HCT116 (cell line): Measurements from ENCODE around the gene KLHL2. TPM values are rescaled to one million over a fixed set of nuclear protein-coding genes. Genes with fewer than 3 reads are reported as not detected.

Source experiments
- ATAC-seq: fragments of 200-7000 bp; cut with Tn5 transposase; 2 replicates; pipeline ENCODE4 v1.9.1; 2020; ENCODE audit warnings: mild to moderate bottlenecking, moderate library complexity
- BruUV-seq: library from RNA; stranded (reverse); fragments of 400-500 nt; replicated peaks from 2 replicates; lab custom pipeline; 2021; lab: Mats Ljungman, UMichigan
- CTCF ChIA-PET: fragments of 300-600 bp; sonication (Branson Sonifier 250); formaldehyde crosslinking; loops from one replicate; lab custom pipeline; 2021; ENCODE audit warnings: antibody characterized with exemption; lab: Charles Lee
- POLR2A ChIA-PET: fragments of 300-600, 350-600 bp; sonication (Branson Sonifier 250); formaldehyde crosslinking; loops from one replicate; lab custom pipeline; 2021; ENCODE audit warnings: antibody characterized with exemption; lab: Charles Lee
- RAD21 ChIA-PET, 2 experiments: fragments of 300-600 bp; sonication (Branson Sonifier 250); formaldehyde crosslinking; loops; one replicate each; lab custom pipeline; 2023; ENCODE audit warnings: low total read pairs in 2 of 2; ENCODE audit not compliant: uncharacterized antibody in 2 of 2, unreplicated experiment in 2 of 2, low non-redundant PET in 1 of 2; lab: Charles Lee
- DNase-seq: peaks from one replicate; pipeline ENCODE4 v3.0.0-alpha.2; 2010; ENCODE audit warnings: low read depth, low spot score
- H2AFZ ChIP-seq: fragments of 200-600 bp; shearing (Covaris generic), sonication (generic); 2 replicates; pipeline ENCODE4 v1.6.1; 2017; ENCODE audit warnings: low read depth, mixed run types, mixed read lengths, antibody characterized with exemption, low read length; ENCODE audit not compliant: poor library complexity, severe bottlenecking
- H3K27ac ChIP-seq: 2 replicates; pipeline ENCODE4 v1.5.1; 2012; ENCODE audit warnings: low read depth, low read length
- H3K27me3 ChIP-seq: fragments of 200-600 bp; sonication (generic); 2 replicates; pipeline ENCODE4 v1.6.1; 2016; ENCODE audit warnings: mixed run types, low read length, mixed read lengths; ENCODE audit not compliant: insufficient read depth
- H3K36me3 ChIP-seq, 2 experiments: fragments of 200-500 bp in 1 of 2; fragments of 200-600 bp in 1 of 2; sonication (Bioruptor generic) in 1 of 2; sonication (generic) in 1 of 2; 2 replicates each; pipeline versions ENCODE4 v1.5.1 to v1.6.1; 2014 to 2016; ENCODE audit warnings: low read length in 2 of 2, inconsistent platforms in 1 of 2, mixed read lengths in 1 of 2, mixed run types in 1 of 2; ENCODE audit not compliant: insufficient read depth in 2 of 2, control insufficient read depth in 1 of 2
- H3K4me1 ChIP-seq, 2 experiments: fragments of 200-600 bp in 1 of 2; sonication (generic) in 1 of 2; 2 replicates each; pipeline versions ENCODE4 v1.5.1 to v1.6.1; 2012 to 2017; ENCODE audit warnings: low read length in 2 of 2, inconsistent platforms in 1 of 2, mild to moderate bottlenecking in 1 of 2, mixed read lengths in 1 of 2, mixed run types in 1 of 2, moderate library complexity in 1 of 2; ENCODE audit not compliant: insufficient read depth in 2 of 2, control insufficient read depth in 1 of 2
- H3K4me2 ChIP-seq: fragments of 200-600 bp; sonication (generic); 2 replicates; pipeline ENCODE4 v1.6.1; 2017; ENCODE audit warnings: mixed run types, low read length, mixed read lengths
- H3K4me3 ChIP-seq, 2 experiments: fragments of 200-600 bp in 1 of 2; sonication (generic) in 1 of 2; replicated peaks in 1 of 2; 2 replicates each; pipeline ENCODE4 v1.5.1; 2011 to 2016; ENCODE audit warnings: low read length in 2 of 2, control low read depth in 1 of 2, low read depth in 1 of 2, mild to moderate bottlenecking in 1 of 2, mixed read lengths in 1 of 2, mixed run types in 1 of 2
- H3K79me2 ChIP-seq: fragments of 200-600 bp; sonication (generic); 2 replicates; pipeline ENCODE4 v1.6.1; 2017; ENCODE audit warnings: mild to moderate bottlenecking, mixed run types, low read length, moderate library complexity, mixed read lengths; ENCODE audit not compliant: insufficient read depth
- H3K9ac ChIP-seq: fragments of 200-600 bp; sonication (generic); 2 replicates; pipeline ENCODE4 v1.6.1; 2016; ENCODE audit warnings: low read length, mixed read lengths
- H3K9me2 ChIP-seq: fragments of 200-600 bp; sonication (generic), shearing (Covaris generic); 2 replicates; pipeline ENCODE4 v1.6.1; 2017; ENCODE audit warnings: mixed run types, mild to moderate bottlenecking, moderate library complexity; ENCODE audit not compliant: insufficient read depth
- H3K9me3 ChIP-seq, 2 experiments: fragments of 200-500 bp in 1 of 2; fragments of 200-600 bp in 1 of 2; sonication (Bioruptor generic) in 1 of 2; sonication (generic) in 1 of 2; 2 replicates each; pipeline ENCODE4 v1.6.1; 2014 to 2017; ENCODE audit warnings: low read length in 2 of 2, mixed read lengths in 2 of 2, inconsistent platforms in 1 of 2, low read depth in 1 of 2, mild to moderate bottlenecking in 1 of 2, mixed run types in 1 of 2, moderate library complexity in 1 of 2; ENCODE audit not compliant: control insufficient read depth in 1 of 2, insufficient read depth in 1 of 2
- H4K20me1 ChIP-seq: fragments of 200-600 bp; sonication (generic), shearing (Covaris generic); 2 replicates; pipeline ENCODE4 v1.6.1; 2017; ENCODE audit warnings: mixed run types, mild to moderate bottlenecking, moderate library complexity; ENCODE audit not compliant: insufficient read depth
- CBX3 ChIP-seq: IDR thresholded peaks from 2 replicates; pipeline ENCODE4 v1.6.1; 2012; ENCODE audit warnings: low read depth
- EGR1 ChIP-seq: IDR thresholded peaks from 2 replicates; pipeline ENCODE4 v1.6.1; 2012; ENCODE audit warnings: low read depth
- JUND ChIP-seq: IDR thresholded peaks from 2 replicates; pipeline ENCODE4 v1.6.1; 2012
- POLR2AphosphoS5 ChIP-seq: IDR thresholded peaks from 2 replicates; pipeline ENCODE4 v1.6.1; 2011; ENCODE audit warnings: mild to moderate bottlenecking, low read depth, low read length, moderate library complexity
- RAD21 ChIP-seq: IDR thresholded peaks from 2 replicates; pipeline ENCODE4 v1.6.1; 2012; ENCODE audit warnings: low read depth, mild to moderate bottlenecking
- intact Hi-C: fragments of 100-400 bp; cut with micrococcal nuclease; formaldehyde crosslinking; loops from 2 replicates; pipeline ENCODE4 v1.10.0; 2022
- total RNA-seq: library from RNA; stranded (reverse); gene quantifications from one replicate; pipeline ENCODE4 v1.2.1, GENCODE V29; 2021; ENCODE audit not compliant: unreplicated experiment
- TF ChIP-seq, protein P1 (sequence below), 3 experiments: fragments of 200-600 bp in 1 of 3; sonication (generic) in 1 of 3; IDR thresholded peaks in 2 of 3; conservative IDR thresholded peaks in 1 of 3; 2 replicates each; pipeline ENCODE4 v1.5.1; 2012 to 2017; ENCODE audit warnings: low read depth in 2 of 3, low read length in 2 of 3, antibody characterized with exemption in 1 of 3, borderline replicate concordance in 1 of 3, control low read depth in 1 of 3, mild to moderate bottlenecking in 1 of 3, mixed read lengths in 1 of 3, mixed run types in 1 of 3, moderate library complexity in 1 of 3; ENCODE audit not compliant: insufficient read depth in 1 of 3

KLHL2 gene
- total RNA-seq, 1 experiment from 2014 or later = 24.6 TPM

GRCh38 chr4:165343353-165344191 lies 136.2 kb downstream of the KLHL2 start:
- no peak overlapping the region for H3K9ac ChIP-seq
- H4K20me1 ChIP-seq = no peaks in the 10 kb centered on the region
- POLR2A ChIA-PET = interaction anchor here (1.3 to 2.9 kb wide), 2 partner anchors 16 to 35 kb away, joined by 3 to 7 read pairs; partner anchors contain the start of genes CPE and MSMO1
- TF ChIP-seq RAD21 (peak; percentile 86), CBX3 (no peak), JUND (0 out of 2 replicates have a peak, but pooled peaks have one; percentile 9), POLR2AphosphoS5 (0 out of 2 replicates have a peak, but pooled peaks have one; percentile 37), EGR1 (no peak)
- TF ChIP-seq, protein P1, sequence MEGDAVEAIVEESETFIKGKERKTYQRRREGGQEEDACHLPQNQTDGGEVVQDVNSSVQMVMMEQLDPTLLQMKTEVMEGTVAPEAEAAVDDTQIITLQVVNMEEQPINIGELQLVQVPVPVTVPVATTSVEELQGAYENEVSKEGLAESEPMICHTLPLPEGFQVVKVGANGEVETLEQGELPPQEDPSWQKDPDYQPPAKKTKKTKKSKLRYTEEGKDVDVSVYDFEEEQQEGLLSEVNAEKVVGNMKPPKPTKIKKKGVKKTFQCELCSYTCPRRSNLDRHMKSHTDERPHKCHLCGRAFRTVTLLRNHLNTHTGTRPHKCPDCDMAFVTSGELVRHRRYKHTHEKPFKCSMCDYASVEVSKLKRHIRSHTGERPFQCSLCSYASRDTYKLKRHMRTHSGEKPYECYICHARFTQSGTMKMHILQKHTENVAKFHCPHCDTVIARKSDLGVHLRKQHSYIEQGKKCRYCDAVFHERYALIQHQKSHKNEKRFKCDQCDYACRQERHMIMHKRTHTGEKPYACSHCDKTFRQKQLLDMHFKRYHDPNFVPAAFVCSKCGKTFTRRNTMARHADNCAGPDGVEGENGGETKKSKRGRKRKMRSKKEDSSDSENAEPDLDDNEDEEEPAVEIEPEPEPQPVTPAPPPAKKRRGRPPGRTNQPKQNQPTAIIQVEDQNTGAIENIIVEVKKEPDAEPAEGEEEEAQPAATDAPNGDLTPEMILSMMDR (IDR thresholded peaks at IDR 0.05 in 2 of 3, conservative IDR thresholded peaks at IDR 0.05 in 1 of 3; ENCODE audit: borderline replicate concordance in 1 of 3, insufficient read depth in 1 of 3, low read depth in 2 of 3, low read length in 2 of 3) = peak; percentile 53 to 65 (median 59); a peak in 4 of 6 replicates
- TF ChIP-seq, all 23 proteins: peak for 4
- Histone ChIP-seq H3K4me1 (no peaks in the 10 kb centered on the region), H3K4me2 (no peak overlapping the region), H3K9me2 (no peaks in the 10 kb centered on the region), H3K9me3 (no peaks in the 10 kb centered on the region), H3K79me2 (no peaks in the 10 kb centered on the region), H3K27ac (no peak overlapping the region), H3K36me3 (peaks cover 12 to 30% of the 10 kb centered on the region in 2 experiments), H2AFZ (no peak overlapping the region), H3K27me3 (no peaks in the 10 kb centered on the region), H3K4me3 (no peak overlapping the region)
- ATAC-seq (peak; percentile 78), DNase-seq (no peak)
- no TSS peak for BruUV-seq
- CTCF ChIA-PET = interaction anchor here (1.1 to 5.6 kb wide), 5 partner anchors 16 to 231 kb away, joined by 3 to 99 read pairs (median 5); partner anchors contain the start of gene TMEM192
- RAD21 ChIA-PET = interaction anchor here (1.0 to 1.7 kb wide), 2 partner anchors 213 kb away, joined by 4 to 14 read pairs; no protein-coding TSS in a partner anchor
- intact Hi-C loops = loop anchor here (1.0 kb wide), 1 partner anchor 212 kb away; no protein-coding TSS in a partner anchor
